Activated CD4-positive, alpha-beta T cell treated with anti-CD3 and anti-CD28 coated beads for 24 hours (primary cell): ENCODE measurements around the gene ELANE.

Experiments
- DNase-seq, 2 donors: peaks; one replicate each; pipeline ENCODE4 v3.0.0-alpha.2; 2020; ENCODE audit warnings: low read depth in 2 of 2

Gene ELANE

DNA sequence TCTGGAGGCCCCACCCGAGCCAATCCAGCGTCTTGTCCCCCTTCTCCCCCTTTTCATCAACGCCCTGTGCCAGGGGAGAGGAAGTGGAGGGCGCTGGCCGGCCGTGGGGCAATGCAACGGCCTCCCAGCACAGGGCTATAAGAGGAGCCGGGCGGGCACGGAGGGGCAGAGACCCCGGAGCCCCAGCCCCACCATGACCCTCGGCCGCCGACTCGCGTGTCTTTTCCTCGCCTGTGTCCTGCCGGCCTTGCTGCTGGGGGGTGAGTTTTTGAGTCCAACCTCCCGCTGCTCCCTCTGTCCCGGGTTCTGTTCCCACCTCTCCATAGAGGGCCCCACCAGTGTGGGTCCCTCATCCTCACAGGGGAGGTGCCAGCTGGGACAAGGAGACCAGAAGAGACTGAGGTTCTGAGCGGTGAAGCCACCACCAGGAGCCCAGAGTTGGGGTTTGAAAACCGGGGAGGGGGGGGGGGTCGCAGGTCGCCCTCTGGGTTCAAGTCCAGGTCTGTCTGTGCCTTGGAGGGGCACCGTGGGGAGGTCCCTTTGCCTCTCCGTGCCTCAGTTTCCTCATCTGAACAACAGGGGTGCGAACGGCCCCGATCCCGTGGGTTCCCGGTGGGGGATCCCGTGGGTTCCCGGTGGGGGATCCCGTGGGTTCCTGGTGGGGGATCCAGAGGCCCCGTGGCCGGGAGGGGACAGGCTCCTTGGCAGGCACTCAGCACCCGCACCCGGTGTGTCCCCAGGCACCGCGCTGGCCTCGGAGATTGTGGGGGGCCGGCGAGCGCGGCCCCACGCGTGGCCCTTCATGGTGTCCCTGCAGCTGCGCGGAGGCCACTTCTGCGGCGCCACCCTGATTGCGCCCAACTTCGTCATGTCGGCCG, at the start of gene ELANE:
Gene ELANE (plus strand): TSS at position 168 of the 878 bp plus-strand sequence. CDS start 26 bp downstream, at position 194.
- DNase-seq, result no peak

DNA sequence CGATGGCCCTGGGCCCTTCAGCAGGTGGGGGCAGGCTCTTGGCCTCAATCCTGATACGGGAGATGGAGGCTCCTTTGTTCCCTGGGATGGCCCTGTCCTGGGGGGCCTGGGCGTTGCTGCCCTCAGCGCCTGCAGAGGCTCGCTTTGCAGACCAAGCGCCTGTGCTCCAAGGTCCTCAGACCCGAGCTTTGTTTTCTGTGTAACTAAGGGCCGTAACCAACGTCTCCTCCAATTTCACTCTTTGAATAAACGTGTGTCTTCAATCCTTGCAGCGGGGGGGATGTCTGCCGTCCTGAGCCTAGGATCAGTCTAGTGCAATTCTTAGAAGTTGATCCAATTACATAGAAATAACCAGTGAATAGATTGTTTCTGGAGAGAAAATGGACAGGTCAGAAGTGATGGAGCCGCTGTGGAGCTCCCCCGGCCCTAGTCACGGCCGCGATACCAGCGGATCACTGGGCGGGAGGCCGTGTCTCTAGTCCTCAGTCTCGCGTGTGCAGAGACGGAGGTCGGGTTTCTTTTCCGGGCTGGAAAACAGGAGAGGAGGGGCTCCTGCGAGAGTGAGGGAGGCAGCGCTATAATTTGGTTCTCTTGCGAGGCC, 49.5 kb upstream of the ELANE start:
- no peak for DNase-seq

DNA sequence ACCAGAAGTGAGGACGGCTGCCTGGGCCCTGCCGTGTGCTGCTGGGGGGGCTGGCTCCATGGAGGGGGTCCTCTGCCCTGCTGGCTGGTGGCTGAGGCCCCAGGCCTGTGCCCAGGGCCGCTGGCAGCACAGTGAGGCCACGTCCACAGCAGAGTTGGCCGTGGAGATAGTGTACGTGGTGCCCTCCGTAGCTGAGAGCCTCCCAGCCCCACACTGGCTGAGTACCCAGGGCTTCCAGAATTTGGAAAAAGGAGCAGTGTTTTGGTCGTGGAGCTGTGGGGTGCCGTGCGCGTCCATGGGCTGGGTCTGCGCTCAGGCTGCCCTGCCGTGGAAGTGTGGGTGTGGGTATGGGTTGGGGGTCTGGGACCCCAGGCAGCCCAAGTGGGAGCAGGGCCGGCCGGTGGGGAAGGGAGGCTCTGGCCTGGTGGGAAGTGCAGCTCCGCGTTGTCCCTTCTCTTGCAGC, 49.0 kb upstream of the ELANE start:
- DNase-seq, result no peak

DNA sequence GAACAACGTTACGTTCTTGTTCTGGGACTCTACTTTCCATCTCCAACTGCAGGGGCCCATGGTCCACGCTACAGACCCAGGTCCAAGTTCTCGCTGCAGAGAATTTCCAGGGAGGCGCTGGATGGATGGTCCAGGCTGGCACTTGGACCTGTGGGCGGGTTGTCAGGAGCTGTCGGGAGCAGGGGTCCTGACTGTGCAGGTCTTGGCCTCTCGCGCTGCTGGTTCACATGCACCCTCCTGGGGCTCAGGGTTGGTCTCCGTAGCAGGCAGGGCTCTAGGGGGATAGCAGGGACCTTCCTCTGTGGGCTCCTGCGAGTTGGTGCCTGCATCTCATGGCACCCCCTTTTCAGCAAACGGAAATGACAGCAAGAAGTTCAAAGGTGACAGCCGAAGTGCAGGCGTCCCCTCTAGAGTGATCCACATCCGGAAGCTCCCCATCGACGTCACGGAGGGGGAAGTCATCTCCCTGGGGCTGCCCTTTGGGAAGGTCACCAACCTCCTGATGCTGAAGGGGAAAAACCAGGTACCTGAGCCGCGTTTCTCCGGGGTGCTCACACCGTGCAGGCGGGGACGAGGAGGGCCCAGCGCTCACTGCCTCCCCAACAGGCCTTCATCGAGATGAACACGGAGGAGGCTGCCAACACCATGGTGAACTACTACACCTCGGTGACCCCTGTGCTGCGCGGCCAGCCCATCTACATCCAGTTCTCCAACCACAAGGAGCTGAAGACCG, 48.3 kb upstream of the ELANE start:
- DNase-seq, result no peak

DNA sequence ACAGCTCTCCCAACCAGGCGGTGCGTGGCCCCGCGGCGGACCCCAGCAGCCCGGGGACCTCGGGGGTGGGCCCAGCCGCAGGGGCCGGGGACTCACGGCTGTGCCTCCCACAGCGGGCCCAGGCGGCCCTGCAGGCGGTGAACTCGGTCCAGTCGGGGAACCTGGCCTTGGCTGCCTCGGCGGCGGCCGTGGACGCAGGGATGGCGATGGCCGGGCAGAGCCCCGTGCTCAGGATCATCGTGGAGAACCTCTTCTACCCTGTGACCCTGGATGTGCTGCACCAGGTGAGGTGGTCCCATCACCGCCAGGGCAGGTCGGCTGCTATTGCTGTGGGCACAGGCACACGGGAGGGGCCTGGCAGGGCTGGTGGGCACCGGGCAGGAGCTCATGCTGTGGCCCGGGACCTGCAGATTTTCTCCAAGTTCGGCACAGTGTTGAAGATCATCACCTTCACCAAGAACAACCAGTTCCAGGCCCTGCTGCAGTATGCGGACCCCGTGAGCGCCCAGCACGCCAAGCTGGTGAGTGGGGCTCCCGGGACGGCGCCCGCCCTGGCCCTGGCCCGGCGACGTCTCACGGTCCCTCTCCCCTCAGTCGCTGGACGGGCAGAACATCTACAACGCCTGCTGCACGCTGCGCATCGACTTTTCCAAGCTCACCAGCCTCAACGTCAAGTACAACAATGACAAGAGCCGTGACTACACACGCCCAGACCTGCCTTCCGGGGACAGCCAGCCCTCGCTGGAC, 47.5 kb upstream of the ELANE start:
- DNase-seq, result no peak

DNA sequence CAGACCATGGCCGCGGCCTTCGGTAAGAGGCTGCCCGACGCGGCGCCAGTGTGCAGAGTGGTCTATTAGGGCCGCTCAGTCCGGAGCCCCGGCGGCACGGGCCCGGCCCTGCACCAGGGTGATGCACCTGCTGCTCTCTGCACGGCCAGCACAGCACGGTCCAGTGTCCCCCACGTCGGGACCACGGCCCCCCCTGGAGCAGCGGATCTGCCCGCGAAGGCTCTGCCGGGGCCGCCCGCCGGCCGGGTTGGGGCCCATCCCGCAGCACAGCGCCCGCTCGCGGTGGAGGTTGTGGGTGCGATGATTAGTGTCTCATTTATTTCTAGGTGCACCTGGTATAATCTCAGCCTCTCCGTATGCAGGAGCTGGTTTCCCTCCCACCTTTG, 46.9 kb upstream of the ELANE start:
- no peak for DNase-seq

DNA sequence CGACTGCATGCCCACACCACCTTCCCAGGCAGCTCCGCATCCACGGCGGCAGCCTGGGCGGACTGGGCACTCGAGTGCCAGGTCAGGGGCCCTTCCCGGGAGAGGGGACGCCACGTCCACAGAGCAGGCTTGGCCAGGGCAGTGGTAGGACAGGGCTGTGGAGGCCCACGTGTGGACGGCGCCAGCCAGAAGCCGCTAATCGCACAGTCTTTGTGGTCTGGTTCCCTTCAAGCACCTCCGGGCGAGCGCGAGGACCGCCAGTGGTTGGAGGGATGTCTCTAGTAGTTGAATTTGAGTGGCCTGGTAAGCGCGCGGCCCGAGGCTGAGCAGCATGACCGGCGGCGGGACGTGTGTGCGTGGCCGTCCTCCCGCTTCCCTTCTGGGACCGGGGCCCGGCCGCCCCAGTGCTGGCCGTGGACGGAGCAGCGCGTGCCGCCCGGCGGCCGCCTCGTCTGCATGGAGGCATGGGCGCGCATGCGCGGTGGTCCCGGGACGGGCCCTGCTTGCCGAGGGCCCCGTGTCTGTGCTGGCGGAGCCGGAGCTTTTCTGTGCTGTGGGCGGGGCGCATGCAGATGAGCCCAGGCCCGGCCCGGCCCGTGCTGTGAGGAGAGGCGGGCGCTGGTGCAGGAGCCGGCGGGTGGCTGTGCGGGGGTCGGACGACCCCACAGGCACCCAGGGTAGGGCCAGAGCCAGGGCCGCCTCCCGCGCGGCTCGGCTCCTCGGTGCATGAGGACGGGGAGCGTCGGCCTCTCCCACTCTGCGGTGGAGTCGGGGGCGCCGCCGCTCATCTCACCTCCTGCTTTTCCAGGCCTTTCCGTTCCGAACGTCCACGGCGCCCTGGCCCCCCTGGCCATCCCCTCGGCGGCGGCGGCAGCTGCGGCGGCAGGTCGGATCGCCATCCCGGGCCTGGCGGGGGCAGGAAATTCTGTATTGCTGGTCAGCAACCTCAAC, 46.2 kb upstream of the ELANE start:
- DNase-seq, result no peak

DNA sequence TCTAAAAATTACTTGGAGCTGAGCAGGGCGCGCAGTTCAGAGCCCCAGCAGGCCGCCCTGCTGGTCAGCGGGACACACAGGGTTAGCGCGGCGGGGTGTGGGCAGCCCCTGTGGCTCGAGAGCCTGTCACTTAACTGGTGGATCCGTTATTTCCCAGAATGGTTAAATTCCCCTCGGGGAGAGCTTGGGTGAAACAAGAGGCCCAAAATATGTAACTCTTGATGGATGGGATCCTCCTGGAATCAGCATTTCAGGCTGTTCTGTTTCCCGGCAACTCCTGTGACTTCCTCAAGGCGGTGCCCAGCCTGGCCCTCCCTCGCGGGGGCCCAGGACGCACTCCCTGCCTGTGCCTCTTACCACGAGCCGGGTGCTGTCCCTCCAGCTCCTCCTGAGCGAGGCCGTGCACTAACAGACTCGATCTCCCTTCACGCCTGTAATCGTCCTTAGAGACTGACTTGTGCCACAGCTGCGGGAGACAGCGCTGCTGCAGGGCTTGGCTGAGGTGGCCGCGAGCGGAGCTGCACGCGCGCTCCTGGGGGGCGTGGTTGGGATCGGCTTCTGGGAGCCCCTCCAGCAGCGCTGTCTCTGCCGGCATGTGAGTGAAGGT, 45.2 kb upstream of the ELANE start:
- DNase-seq, result no peak

DNA sequence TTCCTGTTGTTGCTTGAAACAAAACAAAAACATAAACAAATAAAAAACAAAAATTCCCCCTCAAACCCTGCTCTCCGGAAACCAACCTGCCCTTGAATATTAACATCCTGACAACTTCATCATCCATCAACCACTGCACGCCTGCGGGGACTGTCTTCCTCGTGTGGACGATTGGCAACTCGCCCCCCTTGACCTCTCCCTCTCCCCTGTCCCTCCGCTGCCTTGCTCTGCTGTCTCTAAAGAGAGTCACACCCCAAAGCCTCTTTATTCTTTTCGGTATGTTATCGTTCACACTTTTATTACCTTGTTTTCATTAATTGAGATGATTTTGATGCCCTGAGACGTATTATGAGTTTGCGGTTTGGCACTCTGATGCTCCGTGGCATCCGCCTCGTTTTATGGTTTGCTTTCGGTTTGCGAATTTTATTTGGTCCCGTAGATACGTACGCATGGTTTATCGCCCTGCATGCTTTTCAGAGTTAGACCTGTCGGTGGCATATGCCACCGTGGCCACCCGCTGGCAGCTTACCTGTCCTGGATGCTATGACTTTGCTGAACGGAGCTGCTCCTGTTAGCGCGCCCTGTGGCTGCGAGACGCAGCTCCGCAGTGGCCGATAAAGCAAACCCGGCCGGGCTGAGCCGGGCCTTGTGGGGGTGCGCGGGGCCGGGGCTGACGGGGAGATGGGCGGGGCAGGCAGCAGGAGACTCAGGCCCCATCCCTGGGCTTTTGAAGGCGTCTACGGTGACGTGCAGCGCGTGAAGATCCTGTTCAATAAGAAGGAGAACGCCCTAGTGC, 44.3 kb upstream of the ELANE start:
- DNase-seq, result no peak

DNA sequence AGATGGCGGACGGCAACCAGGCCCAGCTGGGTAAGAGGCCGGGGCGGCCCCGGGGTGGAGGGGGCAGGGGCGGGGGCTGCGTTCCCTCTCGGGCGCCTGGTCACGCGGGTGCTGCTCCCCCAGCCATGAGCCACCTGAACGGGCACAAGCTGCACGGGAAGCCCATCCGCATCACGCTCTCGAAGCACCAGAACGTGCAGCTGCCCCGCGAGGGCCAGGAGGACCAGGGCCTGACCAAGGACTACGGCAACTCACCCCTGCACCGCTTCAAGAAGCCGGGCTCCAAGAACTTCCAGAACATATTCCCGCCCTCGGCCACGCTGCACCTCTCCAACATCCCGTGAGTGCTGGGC, 43.7 kb upstream of the ELANE start:
- no peak for DNase-seq

DNA sequence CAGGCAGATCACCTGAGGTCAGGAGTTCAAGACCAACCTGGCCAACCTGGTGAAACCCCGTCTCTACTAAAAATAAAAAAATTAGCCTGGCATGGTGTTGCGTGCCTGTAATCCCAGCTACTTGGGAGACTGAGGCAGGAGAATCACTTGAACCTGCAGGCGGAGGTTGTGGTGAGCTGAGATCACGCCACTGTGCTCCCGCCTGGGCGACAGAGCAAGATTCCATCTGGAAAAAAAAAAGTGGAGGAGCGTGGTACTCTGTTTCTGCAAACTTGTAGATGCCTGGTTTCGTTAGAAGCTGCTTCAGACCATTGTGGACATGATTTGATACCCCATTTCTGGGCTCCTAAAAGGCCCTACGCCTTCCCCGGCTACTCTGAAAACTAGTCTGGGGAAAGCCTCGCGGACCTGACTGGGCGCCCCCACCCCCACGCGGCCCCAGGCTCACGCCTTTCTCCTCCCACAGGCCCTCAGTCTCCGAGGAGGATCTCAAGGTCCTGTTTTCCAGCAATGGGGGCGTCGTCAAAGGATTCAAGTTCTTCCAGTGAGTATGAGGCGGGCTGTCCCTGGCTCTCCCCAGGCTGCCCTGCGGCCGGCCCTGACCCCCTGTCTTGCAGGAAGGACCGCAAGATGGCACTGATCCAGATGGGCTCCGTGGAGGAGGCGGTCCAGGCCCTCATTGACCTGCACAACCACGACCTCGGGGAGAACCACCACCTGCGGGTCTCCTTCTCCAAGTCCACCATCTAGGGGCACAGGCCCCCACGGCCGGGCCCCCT, 41.8 kb upstream of the ELANE start:
- no peak for DNase-seq

DNA sequence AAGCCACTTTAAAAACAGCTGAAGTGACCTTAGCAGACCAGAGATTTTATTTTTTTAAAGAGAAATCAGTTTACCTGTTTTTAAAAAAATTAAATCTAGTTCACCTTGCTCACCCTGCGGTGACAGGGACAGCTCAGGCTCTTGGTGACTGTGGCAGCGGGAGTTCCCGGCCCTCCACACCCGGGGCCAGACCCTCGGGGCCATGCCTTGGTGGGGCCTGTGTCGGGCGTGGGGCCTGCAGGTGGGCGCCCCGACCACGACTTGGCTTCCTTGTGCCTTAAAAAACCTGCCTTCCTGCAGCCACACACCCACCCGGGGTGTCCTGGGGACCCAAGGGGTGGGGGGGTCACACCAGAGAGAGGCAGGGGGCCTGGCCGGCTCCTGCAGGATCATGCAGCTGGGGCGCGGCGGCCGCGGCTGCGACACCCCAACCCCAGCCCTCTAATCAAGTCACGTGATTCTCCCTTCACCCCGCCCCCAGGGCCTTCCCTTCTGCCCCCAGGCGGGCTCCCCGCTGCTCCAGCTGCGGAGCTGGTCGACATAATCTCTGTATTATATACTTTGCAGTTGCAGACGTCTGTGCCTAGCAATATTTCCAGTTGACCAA, 41.1 kb upstream of the ELANE start:
- no peak for DNase-seq

DNA sequence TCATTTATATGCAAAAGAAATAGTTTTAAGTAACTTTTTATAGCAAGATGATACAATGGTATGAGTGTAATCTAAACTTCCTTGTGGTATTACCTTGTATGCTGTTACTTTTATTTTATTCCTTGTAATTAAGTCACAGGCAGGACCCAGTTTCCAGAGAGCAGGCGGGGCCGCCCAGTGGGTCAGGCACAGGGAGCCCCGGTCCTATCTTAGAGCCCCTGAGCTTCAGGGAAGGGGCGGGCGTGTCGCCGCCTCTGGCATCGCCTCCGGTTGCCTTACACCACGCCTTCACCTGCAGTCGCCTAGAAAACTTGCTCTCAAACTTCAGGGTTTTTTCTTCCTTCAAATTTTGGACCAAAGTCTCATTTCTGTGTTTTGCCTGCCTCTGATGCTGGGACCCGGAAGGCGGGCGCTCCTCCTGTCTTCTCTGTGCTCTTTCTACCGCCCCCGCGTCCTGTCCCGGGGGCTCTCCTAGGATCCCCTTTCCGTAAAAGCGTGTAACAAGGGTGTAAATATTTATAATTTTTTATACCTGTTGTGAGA, 40.5 kb upstream of the ELANE start:
- no peak for DNase-seq

DNA sequence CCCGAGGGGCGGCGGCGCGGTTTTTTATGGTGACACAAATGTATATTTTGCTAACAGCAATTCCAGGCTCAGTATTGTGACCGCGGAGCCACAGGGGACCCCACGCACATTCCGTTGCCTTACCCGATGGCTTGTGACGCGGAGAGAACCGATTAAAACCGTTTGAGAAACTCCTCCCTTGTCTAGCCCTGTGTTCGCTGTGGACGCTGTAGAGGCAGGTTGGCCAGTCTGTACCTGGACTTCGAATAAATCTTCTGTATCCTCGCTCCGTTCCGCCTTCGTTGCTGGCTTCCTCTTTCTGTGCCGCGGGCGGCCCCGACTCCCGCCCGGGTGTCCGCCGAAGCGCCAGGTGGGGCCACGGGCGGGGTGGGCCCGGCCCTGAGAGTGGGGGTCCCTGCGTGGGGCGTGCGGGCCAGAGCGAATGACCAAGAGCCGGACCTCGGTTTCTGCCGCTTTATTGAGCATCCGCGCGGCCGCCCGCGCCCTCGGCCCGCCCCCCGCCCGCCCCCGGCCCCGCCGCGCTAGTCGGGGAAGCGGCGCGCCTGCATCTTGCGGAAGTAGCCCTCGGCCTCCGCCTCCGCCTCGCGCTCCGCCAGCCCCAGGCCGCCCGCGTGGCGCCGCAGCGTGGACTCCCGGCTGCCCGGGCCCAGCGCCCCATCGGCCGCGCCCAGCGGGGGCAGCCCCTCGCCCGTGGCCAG, 39.9 kb upstream of the ELANE start:
- DNase-seq, result no peak

DNA sequence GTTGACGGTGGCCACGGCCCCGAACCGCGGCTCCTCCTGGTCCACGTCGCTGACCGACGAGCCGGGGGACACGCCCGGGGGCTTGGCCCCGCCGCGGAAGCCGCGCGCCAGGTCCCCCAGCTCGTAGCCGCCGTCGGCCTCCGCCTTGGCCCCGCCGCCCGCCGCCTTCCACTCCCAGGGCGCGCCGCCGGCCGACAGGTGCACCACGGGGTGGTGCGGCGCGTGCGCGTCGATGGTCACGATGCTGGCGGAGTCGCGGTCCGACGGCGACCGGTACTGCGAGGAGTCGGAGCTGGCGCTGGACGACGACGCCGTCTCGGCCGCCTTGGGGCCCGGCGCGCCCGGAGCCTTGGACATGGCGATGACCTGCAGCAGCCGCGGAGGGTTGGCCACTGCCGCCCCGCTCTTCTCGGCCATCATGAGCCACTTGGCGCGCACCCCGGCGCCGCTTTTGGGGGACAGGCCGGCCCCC, 39.3 kb upstream of the ELANE start:
- no peak for DNase-seq

DNA sequence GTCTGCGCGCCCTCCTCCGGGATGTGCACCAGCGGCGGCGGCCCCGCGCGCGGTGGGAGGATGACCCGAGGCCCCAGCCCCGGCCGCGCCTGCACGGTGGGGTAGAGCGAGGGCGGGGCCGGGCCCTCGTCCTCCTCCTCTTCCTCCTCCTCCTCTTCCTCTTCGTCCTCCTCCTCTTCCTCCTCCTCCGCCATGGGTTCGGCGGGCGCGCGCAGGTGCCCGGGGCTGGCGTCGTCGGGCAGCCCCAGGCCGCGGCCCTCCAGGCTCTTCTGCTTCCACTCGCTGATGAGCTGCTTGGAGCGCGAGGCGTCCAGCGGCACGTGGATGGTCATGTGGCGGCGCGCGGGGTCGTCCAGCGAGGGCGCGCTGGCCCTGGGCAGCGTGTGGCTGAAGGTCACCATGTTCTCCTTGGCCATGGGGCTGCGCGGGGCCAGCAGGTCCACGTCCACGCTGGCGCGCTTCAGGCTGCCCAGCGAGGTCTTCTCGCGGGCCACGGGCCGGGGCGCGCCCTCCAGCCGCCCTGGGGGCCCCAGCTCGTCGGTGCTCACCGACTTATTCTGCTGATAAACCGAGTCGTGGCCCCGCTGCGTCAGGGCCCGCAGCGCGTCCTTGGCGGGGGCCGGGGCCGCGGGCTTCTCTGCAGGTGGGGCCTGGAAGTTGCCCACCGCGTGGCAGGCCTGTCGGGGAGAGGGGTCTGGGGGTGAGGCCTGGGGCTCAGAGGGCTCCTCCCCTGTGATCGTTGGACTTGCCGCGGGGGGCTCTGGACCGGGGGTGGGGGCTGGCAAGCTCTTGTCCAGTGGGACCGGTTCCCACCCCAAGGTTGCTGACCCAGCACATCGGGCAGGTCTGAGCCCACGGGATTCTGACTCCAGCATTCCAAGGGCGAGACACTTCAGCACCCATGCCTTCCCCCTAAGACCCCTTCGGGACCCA, 38.6 kb upstream of the ELANE start:
- DNase-seq, result no peak
